Measurements from ENCODE around the gene MGAT3. TPM values are rescaled to one million over a fixed set of nuclear protein-coding genes. Genes with fewer than 3 reads are reported as not detected.

Gene MGAT3
- total RNA-seq, 1 donor from 2014 or later, result 3.2 TPM

- H3K4me3 ChIP-seq, result no peak overlapping the region
- peaks cover 26% of the 10 kb centered on the region for H3K27me3 ChIP-seq (ENCODE audit: low read depth)
- no peaks in the 10 kb centered on the region for H3K9me3 ChIP-seq (replicated peaks)
- H3K36me3 ChIP-seq, result no peaks in the 10 kb centered on the region
- TF ChIP-seq, protein P1, sequence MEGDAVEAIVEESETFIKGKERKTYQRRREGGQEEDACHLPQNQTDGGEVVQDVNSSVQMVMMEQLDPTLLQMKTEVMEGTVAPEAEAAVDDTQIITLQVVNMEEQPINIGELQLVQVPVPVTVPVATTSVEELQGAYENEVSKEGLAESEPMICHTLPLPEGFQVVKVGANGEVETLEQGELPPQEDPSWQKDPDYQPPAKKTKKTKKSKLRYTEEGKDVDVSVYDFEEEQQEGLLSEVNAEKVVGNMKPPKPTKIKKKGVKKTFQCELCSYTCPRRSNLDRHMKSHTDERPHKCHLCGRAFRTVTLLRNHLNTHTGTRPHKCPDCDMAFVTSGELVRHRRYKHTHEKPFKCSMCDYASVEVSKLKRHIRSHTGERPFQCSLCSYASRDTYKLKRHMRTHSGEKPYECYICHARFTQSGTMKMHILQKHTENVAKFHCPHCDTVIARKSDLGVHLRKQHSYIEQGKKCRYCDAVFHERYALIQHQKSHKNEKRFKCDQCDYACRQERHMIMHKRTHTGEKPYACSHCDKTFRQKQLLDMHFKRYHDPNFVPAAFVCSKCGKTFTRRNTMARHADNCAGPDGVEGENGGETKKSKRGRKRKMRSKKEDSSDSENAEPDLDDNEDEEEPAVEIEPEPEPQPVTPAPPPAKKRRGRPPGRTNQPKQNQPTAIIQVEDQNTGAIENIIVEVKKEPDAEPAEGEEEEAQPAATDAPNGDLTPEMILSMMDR (IDR thresholded peaks at IDR 0.05; ENCODE audit: borderline replicate concordance), result no peak
- DNase-seq, result no peak
- peaks cover 19% of the 10 kb centered on the region for H3K4me1 ChIP-seq
- intact Hi-C loops (cut with micrococcal nuclease), result no loop called here
- H3K27ac ChIP-seq (replicated peaks), result no peak overlapping the region
Observed at GRCh38 chr22:39454385-39454871, 2.4 kb upstream of the MGAT3 start.

DNA sequence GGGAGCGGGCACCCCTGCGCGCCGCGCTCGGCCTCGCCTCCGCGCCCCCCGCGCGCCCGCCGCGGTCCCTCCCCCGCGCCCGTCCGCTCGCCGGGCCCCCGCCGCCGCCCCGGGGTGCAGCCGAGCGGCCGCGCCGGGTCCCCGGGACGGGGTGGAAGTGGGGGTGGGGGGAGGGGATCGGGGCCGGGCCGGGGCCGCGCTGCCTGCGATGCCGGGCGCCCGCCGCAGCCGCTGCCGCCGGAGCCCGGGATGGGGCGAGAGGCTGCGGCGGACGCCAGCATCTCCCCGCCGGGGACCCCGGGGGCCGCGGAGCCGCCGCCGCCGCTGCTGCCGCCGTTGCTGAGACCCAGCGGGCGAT is 365 bp downstream of the MGAT3 start:
- Histone ChIP-seq H3K36me3 (no peaks in the 10 kb centered on the region), H3K27me3 (ENCODE audit: low read depth) (peaks cover 26% of the 10 kb centered on the region), H3K4me1 (peaks cover 28% of the 10 kb centered on the region), H3K4me3 (peak overlapping the region; percentile 75), H3K9me3 (replicated peaks) (no peaks in the 10 kb centered on the region), H3K27ac (replicated peaks) (peak overlapping the region; percentile 84)
- DNase-seq, result no peak
- TF ChIP-seq, protein P1 (IDR thresholded peaks at IDR 0.05; ENCODE audit: borderline replicate concordance), result no peak
- intact Hi-C loops (cut with micrococcal nuclease), result no loop called here

DNA sequence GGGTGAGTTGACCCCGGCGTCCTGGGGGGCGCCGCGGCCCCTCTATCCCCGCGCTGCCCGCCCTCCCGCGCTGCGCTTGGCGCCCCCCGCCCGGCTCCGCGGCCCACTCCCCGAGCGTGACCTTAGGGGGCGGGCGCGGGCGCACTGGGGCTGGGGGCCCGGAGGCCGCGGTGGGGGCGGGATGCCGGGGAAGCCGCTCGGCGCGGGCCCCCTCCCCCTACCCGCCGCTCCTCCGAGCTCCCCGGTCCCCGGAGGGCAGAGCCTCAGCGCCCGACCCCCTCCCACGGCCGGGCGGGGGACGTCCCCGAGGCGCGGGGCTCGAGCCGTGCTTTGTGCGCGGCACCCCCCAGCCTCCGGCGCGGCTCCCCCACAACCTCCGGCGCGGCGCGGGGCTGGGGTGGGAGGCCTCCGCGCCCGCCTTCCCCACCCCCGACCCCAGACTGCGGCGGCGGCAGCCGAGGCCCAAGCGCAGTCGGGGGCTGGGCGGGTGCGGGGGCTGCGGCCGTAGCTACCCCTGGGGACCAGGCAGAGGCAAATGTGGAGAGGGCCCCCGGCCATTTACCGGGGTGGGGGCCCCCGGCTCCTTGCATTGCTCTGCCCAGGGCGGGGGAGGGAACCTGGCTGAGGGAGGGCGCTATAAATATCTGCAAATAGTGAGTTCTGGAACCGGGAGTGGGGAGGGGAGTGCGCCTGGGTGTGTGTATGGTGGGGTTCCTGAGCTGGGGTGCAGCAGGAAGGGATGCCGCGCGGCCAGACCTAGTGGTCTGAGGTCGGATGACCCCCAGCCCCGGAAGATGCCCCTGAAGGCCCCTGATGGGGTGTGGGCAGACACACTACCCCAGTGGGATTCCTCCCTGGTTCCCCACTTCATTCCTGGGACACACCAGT is 988 bp downstream of the MGAT3 start:
- no peaks in the 10 kb centered on the region for H3K9me3 ChIP-seq (replicated peaks)
- H3K27me3 ChIP-seq (ENCODE audit: low read depth), result peaks cover 26% of the 10 kb centered on the region
- DNase-seq, result no peak
- H3K4me3 ChIP-seq, result peak overlapping the region; percentile 75
- peak overlapping the region; percentile 84 for H3K27ac ChIP-seq (replicated peaks)
- intact Hi-C loops (cut with micrococcal nuclease), result no loop called here
- H3K36me3 ChIP-seq, result no peaks in the 10 kb centered on the region
- TF ChIP-seq, protein P1 (IDR thresholded peaks at IDR 0.05; ENCODE audit: borderline replicate concordance), result no peak
- H3K4me1 ChIP-seq, result peaks cover 29% of the 10 kb centered on the region

DNA sequence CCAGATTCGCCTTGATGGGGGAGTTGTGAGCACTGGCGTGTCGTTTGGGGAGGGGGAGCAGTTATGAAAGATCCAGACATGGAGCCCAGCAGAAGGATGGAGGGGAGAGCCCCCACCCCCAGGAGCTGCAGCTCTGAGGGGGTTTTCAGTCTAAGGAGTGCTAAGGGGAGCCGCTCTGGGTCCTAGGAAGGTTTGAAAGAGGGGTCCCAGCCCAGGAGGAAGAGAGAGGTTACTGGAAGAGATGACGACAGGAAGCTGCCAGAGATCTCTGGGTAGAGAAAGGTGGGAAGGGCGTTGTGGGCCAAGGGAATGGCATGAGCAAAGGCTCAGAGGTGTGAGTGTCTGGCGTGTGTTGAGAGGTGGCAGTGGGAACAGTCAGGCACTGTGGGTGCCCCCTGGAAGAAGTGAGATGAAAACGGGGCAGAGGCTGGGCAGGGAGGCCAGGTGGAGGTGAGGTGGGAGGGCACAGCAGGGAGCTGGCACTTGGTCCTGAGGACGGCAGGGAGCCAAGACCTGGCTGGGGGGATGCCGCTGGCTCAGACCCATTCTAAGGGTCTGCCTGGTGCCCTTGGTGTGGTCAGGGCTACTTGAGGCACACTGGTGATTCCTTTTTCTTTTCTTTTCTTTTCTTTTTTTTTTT is 1.8 kb downstream of the MGAT3 start:
- TF ChIP-seq, protein P1 (IDR thresholded peaks at IDR 0.05; ENCODE audit: borderline replicate concordance), result no peak
- no peaks in the 10 kb centered on the region for H3K9me3 ChIP-seq (replicated peaks)
- no peak for DNase-seq
- intact Hi-C loops (cut with micrococcal nuclease), result no loop called here
- H3K27ac ChIP-seq (replicated peaks), result peak overlapping the region; percentile 84
- H3K36me3 ChIP-seq, result no peaks in the 10 kb centered on the region
- H3K4me1 ChIP-seq, result peaks cover 37% of the 10 kb centered on the region
- peak overlapping the region; percentile 75 for H3K4me3 ChIP-seq
- peaks cover 26% of the 10 kb centered on the region for H3K27me3 ChIP-seq (ENCODE audit: low read depth)

DNA sequence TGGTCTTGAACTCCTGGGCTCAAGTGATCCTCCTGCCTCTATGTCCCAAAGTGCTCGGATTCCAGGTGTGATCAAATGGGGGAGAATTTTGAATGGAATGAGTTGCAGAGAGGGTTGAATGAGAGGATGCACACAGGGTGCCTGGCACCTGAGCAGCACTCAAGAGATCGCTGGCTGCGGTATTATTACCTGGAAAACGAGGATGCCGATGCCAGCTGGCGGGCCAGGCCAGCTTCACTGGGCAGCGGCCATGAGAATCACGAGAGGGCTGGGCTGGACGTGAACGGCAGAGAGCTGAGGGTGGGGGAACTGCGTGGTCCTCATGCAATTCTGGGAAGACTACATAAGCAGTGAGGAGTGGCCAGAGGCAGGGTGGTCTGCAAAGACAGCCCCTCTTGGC is 2.9 kb downstream of the MGAT3 start:
- Histone ChIP-seq H3K36me3 (no peaks in the 10 kb centered on the region), H3K27ac (replicated peaks) (peak overlapping the region; percentile 15), H3K4me1 (peaks cover 48% of the 10 kb centered on the region), H3K9me3 (replicated peaks) (no peaks in the 10 kb centered on the region), H3K4me3 (no peak overlapping the region), H3K27me3 (ENCODE audit: low read depth) (peaks cover 26% of the 10 kb centered on the region)
- DNase-seq, result no peak
- TF ChIP-seq, protein P1 (IDR thresholded peaks at IDR 0.05; ENCODE audit: borderline replicate concordance), result no peak
- intact Hi-C loops (cut with micrococcal nuclease), result no loop called here

All from left ventricle myocardium inferior (tissue), 1 donor.